AG09319 (cell line): ENCODE data around the gene SAMD14.

Source experiments
- DNase-seq: peaks from one replicate; pipeline ENCODE4 v3.0.0-alpha.2; 2010; ENCODE audit warnings: low read depth; ENCODE audit errors: extremely low read depth
- TF ChIP-seq, protein P1 (sequence below): IDR thresholded peaks from 2 replicates; pipeline ENCODE4 v1.5.1; 2011; ENCODE audit warnings: low read depth, mild to moderate bottlenecking, inconsistent platforms, low read length, moderate library complexity

The SAMD14 gene

DNA sequence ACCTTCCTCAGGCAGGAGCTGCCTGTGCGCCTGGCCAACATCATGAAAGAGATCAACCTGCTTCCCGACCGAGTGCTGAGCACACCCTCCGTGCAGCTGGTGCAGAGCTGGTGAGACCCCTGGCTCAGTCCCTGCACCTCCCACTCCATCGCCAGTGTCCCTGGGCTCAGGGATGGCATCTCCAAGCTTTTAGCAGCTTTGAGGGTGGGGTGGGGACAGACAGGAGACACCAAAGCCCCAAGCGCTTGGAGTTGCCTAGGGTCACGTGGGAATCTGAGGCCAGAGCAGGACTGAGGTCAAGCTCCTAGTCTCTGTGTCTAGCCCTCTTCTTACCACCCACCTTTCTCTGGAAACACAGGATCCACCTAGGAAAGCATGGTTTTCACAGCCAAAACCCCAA is 32.5 kb downstream of the SAMD14 start:
- TF ChIP-seq, protein P1, sequence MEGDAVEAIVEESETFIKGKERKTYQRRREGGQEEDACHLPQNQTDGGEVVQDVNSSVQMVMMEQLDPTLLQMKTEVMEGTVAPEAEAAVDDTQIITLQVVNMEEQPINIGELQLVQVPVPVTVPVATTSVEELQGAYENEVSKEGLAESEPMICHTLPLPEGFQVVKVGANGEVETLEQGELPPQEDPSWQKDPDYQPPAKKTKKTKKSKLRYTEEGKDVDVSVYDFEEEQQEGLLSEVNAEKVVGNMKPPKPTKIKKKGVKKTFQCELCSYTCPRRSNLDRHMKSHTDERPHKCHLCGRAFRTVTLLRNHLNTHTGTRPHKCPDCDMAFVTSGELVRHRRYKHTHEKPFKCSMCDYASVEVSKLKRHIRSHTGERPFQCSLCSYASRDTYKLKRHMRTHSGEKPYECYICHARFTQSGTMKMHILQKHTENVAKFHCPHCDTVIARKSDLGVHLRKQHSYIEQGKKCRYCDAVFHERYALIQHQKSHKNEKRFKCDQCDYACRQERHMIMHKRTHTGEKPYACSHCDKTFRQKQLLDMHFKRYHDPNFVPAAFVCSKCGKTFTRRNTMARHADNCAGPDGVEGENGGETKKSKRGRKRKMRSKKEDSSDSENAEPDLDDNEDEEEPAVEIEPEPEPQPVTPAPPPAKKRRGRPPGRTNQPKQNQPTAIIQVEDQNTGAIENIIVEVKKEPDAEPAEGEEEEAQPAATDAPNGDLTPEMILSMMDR: no peak
- DNase-seq: no peak

DNA sequence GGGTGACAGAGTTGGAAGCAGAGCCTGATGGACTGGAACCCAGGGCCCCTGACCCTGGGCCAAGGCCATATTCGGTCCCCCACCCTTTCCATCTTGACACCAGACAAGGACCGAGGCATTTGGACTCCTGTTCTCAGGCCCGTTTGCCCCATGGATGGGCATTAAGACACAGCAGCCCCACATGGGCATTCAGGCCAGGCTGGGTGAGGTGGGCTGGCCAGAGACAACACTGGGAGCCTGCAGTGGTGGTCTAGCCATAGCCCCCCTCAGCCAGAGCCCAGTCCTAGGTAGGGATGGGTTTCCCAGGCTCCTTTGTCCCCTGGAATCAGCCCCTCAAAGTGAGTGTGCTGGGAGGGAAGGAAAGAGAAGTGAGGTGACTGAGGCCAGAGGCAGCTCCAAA is 33.2 kb downstream of the SAMD14 start:
- TF ChIP-seq, protein P1: no peak
- no peak for DNase-seq

DNA sequence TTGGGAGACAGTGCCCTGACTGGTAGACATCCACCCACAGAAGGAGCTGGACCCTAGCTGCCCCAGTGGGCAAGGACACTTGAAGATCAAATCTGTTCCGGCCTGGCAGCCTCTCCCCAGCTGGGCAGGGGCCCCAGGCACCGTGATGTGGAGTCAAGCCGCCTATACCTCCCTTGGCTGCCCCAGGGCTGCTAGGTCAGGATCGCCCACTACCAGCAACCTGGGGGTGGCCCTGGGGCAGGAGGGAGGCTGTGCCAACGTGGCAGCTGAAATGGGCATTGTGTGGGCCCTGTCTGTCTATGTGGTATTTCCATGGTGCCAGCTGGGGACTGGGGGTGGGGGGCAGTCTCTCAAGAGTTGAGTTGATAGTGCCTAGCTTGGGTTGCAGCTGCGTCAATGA is 33.9 kb downstream of the SAMD14 start:
- no peak for DNase-seq
- TF ChIP-seq, protein P1: no peak

DNA sequence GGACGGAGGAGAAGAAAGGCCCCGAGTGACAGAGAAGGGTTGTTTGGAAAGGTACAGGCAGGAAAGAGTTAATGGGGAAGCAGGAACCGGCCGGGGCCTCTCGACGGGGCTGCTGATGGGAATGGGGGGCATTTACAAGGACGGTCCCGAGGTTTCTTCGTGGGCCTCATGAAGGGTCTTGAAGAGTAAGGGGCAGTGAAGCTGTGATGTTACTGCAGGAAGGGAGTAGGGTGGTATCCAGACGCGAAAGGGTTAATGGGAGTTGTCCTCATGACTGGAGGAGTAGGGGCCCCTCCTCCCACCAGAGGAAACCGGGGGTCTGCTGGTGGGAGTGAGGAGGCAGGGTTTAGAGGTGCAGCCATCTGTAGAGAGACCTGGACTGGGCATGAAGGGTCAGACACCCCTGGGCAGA is 34.3 kb downstream of the SAMD14 start:
- TF ChIP-seq, protein P1: no peak
- no peak for DNase-seq

DNA sequence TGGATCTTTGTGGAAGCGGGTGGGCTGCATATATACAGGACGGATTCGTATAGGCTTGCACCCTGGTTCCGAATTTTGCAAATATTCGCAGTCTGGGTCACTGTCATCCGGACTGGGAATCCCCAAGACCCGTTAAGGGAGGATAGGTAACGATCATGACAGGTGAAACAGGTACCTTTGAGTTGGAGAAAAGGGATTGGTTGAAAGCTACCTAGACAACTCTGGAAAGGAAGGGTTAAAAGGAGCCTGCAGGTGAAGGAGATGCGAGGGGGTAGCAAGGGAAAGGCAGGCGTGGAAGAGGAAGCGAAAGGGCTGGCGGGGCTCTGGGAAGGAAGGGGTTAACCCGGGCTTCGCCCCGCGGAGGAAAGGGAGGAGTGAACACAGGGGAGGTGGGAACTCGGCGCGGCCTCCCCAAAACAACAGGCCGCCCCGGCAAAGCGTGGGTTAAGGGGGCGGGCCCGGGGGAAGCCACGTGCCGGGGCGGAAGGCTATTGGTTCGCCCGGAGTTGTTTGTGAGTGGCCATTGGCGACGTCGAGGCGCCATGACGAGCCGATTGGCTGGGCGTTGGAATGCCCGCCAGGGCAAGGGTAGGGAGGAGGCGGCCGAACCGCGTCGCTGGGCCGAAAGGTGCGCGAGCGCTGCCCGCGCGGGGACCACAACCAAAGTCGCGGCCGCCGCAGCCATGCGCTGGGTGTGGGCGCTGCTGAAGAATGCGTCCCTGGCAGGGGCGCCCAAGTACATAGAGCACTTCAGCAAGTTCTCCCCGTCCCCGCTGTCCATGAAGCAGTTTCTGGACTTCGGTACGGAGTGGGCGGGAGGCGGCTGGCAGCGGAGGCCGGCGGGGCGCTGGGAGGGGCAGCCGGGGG is 35.0 kb downstream of the SAMD14 start, which contains the start of gene PDK2:
PDK2 (plus strand) TSS at position 599 of the 867 bp plus-strand sequence; CDS start at position 684, 85 bp downstream.
- peak; percentile 87 for DNase-seq
- TF ChIP-seq, protein P1: no peak; the same call in 1 of the 2 replicates

DNA sequence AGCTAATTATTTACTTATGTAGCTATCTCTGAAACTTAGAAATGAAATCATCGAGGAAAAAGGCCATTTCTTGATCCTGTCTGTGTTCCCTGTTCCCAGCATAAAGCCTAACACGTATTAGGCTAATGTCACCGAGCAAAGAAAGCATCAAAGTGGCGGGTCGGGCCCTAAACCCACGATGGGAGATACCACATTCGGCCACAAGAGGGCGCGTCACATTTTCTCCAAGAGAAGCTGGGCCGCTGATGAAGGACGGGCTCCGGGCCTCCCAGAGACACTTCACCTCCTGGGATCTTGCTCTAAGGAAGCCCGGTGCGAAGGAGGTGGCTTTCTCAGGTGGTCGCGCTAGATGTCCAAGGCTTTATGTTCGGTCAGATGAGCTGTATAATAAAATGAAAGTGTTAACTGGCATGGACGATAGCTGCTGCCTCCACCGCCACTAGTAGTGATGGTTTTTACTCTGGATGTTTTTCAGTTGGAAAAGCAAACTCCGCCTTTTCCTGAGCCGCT is 35.7 kb downstream of the SAMD14 start:
- TF ChIP-seq, protein P1: peak; percentile 73
- DNase-seq: peak; percentile 61

DNA sequence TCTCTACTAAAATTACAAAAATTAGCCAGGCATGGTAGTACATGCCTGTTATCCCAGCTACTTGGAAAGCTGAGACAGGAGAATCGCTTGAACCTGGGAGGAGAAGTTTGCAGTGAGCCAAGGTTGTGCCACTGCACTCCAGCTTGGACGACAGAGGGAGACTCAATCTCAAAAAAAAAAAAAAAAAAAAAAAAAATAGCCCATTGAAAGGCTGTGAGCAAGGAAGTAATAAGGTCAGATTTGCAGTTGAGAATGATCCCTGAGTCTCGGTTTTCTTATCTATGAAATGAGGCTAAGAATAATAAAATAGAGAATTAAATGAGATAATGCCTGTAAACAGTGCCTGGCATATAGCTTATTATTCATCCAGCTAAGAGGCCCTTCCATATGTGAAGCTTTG is 36.2 kb downstream of the SAMD14 start:
- DNase-seq: no peak
- TF ChIP-seq, protein P1: no peak
